Stomach (tissue), 9 donors: ENCODE measurements around the gene TGIF2. TPM values are rescaled to one million over a fixed set of nuclear protein-coding genes. Genes with fewer than 3 reads are reported as not detected.
A peak's percentile ranks its signal among the peaks of the same experiment; 100 is the strongest.

ENCODE experiments used
- DNase-seq, 2 donors: peaks; one replicate each; pipeline versions ENCODE4 v3.0.0 to v3.0.0-alpha.2; 2013 to 2019
- H3K27ac ChIP-seq, 5 donors: fragments of 200-600 bp in 4 of 5; sonication (generic) in 4 of 5; one replicate each; pipeline ENCODE4 v1.5.1; 2013 to 2019; ENCODE audit warnings: mild to moderate bottlenecking in 1 of 5, moderate library complexity in 1 of 5
- H3K27me3 ChIP-seq, 3 donors: fragments of 200-600 bp; sonication (generic); one replicate each; pipeline ENCODE4 v1.5.1; 2017 to 2019; ENCODE audit warnings: mixed run types in 1 of 3
- H3K36me3 ChIP-seq, 4 donors: fragments of 200-600 bp; sonication (generic); 1 replicate in 3 of 4; 2 replicates in 1 of 4; pipeline ENCODE4 v1.5.1; 2016 to 2019
- H3K4me1 ChIP-seq, 4 donors: fragments of 200-600 bp; sonication (generic); one replicate each; pipeline ENCODE4 v1.5.1; 2016 to 2019
- H3K4me3 ChIP-seq, 4 donors: fragments of 200-600 bp; sonication (generic) in 3 of 4; one replicate each; pipeline ENCODE4 v1.5.1; 2016 to 2019; ENCODE audit warnings: mild to moderate bottlenecking in 1 of 4
- H3K9me3 ChIP-seq, 4 donors: fragments of 200-600 bp; sonication (generic); one replicate each; pipeline ENCODE4 v1.5.1; 2016 to 2019
- EP300 ChIP-seq: sonication (generic); formaldehyde crosslinking; IDR thresholded peaks from one replicate; pipeline ENCODE4 v1.6.1; 2017; ENCODE audit warnings: antibody characterized with exemption
- POLR2A ChIP-seq, 4 donors: fragments of 450-650 bp; IDR thresholded peaks; one replicate each; pipeline ENCODE4 v1.6.1; 2016; ENCODE audit warnings: antibody characterized with exemption in 4 of 4, control low read depth in 2 of 4, mild to moderate bottlenecking in 1 of 4, moderate library complexity in 1 of 4
- POLR2AphosphoS5 ChIP-seq, 3 donors: sonication (generic); formaldehyde crosslinking; IDR thresholded peaks; one replicate each; pipeline ENCODE4 v1.6.1; 2016; ENCODE audit warnings: antibody characterized with exemption in 3 of 3
- WGBS, 5 donors: extraction: QIAGEN DNeasy Blood & Tissue Kit in 3 of 5; methylation state at CpG; one replicate each; pipeline versions ENCODE4 v1.1.5 to v1.1.7; 2013 to 2018; 5-methylcytosine and 5-hydroxymethylcytosine counted together
- intact Hi-C: fragments of 100-400 bp; cut with DNase I; formaldehyde crosslinking; loops from one replicate; pipeline ENCODE4 v1.15.1; 2023; ENCODE audit warnings: low total_unique reads
- polyA plus RNA-seq, 3 donors: library from polyadenylated mRNA; stranded (reverse); fragments of 200-250 nt; gene quantifications; one replicate each; pipeline ENCODE4 v1.2.3, GENCODE V29; 2013
- total RNA-seq, 5 donors: library from RNA; depleted of rRNA; stranded (reverse); fragments of >200 nt; gene quantifications; one replicate each; pipeline versions ENCODE4 v1.1.0 to v1.2.3, GENCODE V29; 2014 to 2016
- TF ChIP-seq, protein P1 (sequence below), 7 experiments: fragments of 450-650 bp in 4 of 7; fragments of 200-600 bp in 3 of 7; sonication (generic) in 3 of 7; IDR thresholded peaks; one replicate each; pipeline ENCODE4 v1.5.1; 2016 to 2019; ENCODE audit warnings: antibody characterized with exemption in 7 of 7, control low read depth in 2 of 7, mild to moderate bottlenecking in 1 of 7
- donor health status: healthy with polysubstance abuse.
- donor health status: Bipolar disorder and iron deficiency.
- donor health status: healthy.

TGIF2 gene
- total and polyA plus RNA-seq, 8 donors = 4.6 to 24.6 (median 14.9) TPM; not detected in 1

DNA sequence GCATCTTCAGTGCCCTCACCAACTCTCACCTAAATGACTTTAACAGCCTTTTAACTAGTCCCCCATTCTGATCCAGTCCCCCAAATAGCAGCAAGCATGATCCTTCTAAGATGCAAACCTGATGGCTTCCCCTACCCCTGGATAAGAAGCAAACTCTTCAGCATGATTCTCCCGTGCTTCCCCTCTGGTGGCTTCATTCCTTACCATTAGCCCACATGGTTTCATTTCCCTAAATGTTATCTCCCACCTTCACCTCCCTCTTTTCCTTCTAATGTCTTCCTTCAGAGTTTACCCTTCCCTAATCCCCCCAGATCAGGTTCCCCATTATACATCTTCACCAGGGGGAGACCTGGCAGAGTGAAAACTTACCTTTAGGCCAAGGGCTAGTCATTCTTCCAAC lies 28.1 kb downstream of the TGIF2 start:
- Histone ChIP-seq H3K9me3 (no peaks in the 10 kb centered on the region), H3K4me3 (no peak overlapping the region), H3K27ac (no peak overlapping the region), H3K4me1 (peaks cover 4 to 12% (median 9%) of the 10 kb centered on the region in 4 donors), H3K27me3 (no peaks in the 10 kb centered on the region), H3K36me3 (no peaks in the 10 kb centered on the region)
- WGBS, 5 donors = 33 to 44% (median 40%) methylated on average over 1 of the region's 1 CpG
- intact Hi-C loops = loop anchor here (10.0 kb wide), 1 partner anchor 47 kb away; no protein-coding TSS in a partner anchor
- DNase-seq = no peak
- TF ChIP-seq EP300 = no peak
- no peak for TF ChIP-seq POLR2AphosphoS5 (IDR thresholded peaks at IDR 0.05)
- TF ChIP-seq POLR2A (IDR thresholded peaks at IDR 0.05) = no peak
- TF ChIP-seq, protein P1, sequence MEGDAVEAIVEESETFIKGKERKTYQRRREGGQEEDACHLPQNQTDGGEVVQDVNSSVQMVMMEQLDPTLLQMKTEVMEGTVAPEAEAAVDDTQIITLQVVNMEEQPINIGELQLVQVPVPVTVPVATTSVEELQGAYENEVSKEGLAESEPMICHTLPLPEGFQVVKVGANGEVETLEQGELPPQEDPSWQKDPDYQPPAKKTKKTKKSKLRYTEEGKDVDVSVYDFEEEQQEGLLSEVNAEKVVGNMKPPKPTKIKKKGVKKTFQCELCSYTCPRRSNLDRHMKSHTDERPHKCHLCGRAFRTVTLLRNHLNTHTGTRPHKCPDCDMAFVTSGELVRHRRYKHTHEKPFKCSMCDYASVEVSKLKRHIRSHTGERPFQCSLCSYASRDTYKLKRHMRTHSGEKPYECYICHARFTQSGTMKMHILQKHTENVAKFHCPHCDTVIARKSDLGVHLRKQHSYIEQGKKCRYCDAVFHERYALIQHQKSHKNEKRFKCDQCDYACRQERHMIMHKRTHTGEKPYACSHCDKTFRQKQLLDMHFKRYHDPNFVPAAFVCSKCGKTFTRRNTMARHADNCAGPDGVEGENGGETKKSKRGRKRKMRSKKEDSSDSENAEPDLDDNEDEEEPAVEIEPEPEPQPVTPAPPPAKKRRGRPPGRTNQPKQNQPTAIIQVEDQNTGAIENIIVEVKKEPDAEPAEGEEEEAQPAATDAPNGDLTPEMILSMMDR (IDR thresholded peaks at IDR 0.05) = no peak

DNA sequence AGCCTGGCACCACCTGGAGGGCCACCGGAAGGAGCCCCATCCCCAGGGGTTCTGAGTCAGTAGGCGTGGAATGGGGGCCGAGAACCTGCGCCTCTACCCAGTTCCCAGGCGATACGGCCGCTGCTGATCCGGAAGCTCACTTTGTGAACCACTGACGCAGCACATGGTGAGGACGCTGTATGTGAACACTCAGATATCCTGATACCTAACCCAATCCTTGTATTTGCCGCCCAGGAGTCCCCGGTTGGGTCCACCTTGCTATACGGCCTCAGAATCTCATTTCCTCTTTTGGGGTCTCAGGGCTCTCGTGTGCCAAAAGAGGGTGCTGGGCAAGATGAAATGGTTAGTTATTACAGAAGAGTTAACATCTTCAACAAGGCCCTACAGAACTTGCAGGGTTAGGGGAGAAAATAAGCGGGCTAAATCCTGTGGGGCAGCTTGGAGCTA lies 31.6 kb downstream of the TGIF2 start:
- H3K9me3 ChIP-seq = no peaks in the 10 kb centered on the region
- peak overlapping the region; percentile 88 to 100 (median 94) for H3K4me3 ChIP-seq
- no peak for TF ChIP-seq POLR2A (IDR thresholded peaks at IDR 0.05)
- TF ChIP-seq, protein P1 (IDR thresholded peaks at IDR 0.05) = no peak
- TF ChIP-seq POLR2AphosphoS5 (IDR thresholded peaks at IDR 0.05) = no peak
- no peak for TF ChIP-seq EP300
- H3K27ac ChIP-seq = peak overlapping the region; percentile 83 to 97 (median 95)
- H3K27me3 ChIP-seq = no peaks in the 10 kb centered on the region
- peaks cover 21 to 24% (median 24%) of the 10 kb centered on the region in 4 donors for H3K36me3 ChIP-seq
- WGBS, 5 donors = 45 to 59% (median 47%) methylated on average over 15 of the region's 15 CpGs
- intact Hi-C loops = loop anchor here (10.0 kb wide), 1 partner anchor 50 kb away; no protein-coding TSS in a partner anchor
- peaks cover 21 to 30% (median 24%) of the 10 kb centered on the region in 4 donors for H3K4me1 ChIP-seq
- peak; percentile 41 to 63 for DNase-seq

- intact Hi-C loops = loop anchor here (10.0 kb wide), 1 partner anchor 51 kb away; no protein-coding TSS in a partner anchor
- Histone ChIP-seq H3K4me3 (peak within 1 kb of the TSS; percentile 88 to 100 (median 94)), H3K4me1 (peaks cover 21 to 30% (median 24%) of the 10 kb centered on the region in 4 donors), H3K27me3 (no peaks in the 10 kb centered on the region), H3K9me3 (no peaks in the 10 kb centered on the region), H3K27ac (peak within 1 kb of the TSS; percentile 91 to 97 (median 95)), H3K36me3 (peaks cover 27 to 30% (median 30%) of the 10 kb centered on the region in 4 donors)
- 0 to 1% (median 0%) methylated on average over 17 to 90 of the region's 90 CpGs for WGBS, 5 donors
- peak; percentile 100 for DNase-seq
- TF ChIP-seq POLR2AphosphoS5 (IDR thresholded peaks at IDR 0.05) (peak; percentile 89 to 98 (median 90)), EP300 (peak; percentile 5), POLR2A (IDR thresholded peaks at IDR 0.05) (peak in 1 of 4 donors; percentile 40)
- TF ChIP-seq, protein P1 (IDR thresholded peaks at IDR 0.05) = peak in 5 of 7 experiments; percentile 72 to 99 (median 93)
Observed at GRCh38 chr20:36605399-36606157, 32.2 kb downstream of the TGIF2 start, which contains the start of gene RAB5IF. RAB5IF (plus strand) TSS chr20:36605779; CDS start chr20:36605952, 173 bp downstream.
